Left colon (tissue), 2 donors: Measurements from ENCODE around the gene ATXN3. TPM values are rescaled to one million over a fixed set of nuclear protein-coding genes. Genes with fewer than 3 reads are reported as not detected.
"Not testable (repeated sequence)": the region's sequence is repeated elsewhere in the genome, so short reads cannot be mapped to it uniquely, and the experiment has no call there.

Experiments used
- ATAC-seq: fragments of 200-7000 bp; cut with Tn5 transposase; one replicate; pipeline ENCODE4 v1.9.1; 2020; ENCODE audit warnings: mild to moderate bottlenecking, moderate library complexity
- DNase-seq, 2 donors: peaks; one replicate each; pipeline ENCODE4 v3.0.0-alpha.2; 2020
- intact Hi-C, 2 donors: fragments of 100-400 bp; cut with DNase I in 1 of 2; cut with micrococcal nuclease in 1 of 2; formaldehyde crosslinking; loops; one replicate each; pipeline versions ENCODE4 v1.11.2 to v1.14.0; 2022; cut with DNase I, micrococcal nuclease
- total RNA-seq, 2 donors: library from RNA; stranded (reverse); fragmentation: NEBNext Ultra II Directional; extraction: Animal tissue kit (Norgen Biotek cat#: 25700); gene quantifications; one replicate each; pipeline ENCODE4 v1.2.1, GENCODE V29; 2021
- donor health status: DM: no; HTN: no; CAD: no.
- donor health status: DM: yes; HTN: yes; CAD: no.

ATXN3 gene
- total RNA-seq, 2 donors from 2014 or later = 21.8 to 28.0 TPM

DNA sequence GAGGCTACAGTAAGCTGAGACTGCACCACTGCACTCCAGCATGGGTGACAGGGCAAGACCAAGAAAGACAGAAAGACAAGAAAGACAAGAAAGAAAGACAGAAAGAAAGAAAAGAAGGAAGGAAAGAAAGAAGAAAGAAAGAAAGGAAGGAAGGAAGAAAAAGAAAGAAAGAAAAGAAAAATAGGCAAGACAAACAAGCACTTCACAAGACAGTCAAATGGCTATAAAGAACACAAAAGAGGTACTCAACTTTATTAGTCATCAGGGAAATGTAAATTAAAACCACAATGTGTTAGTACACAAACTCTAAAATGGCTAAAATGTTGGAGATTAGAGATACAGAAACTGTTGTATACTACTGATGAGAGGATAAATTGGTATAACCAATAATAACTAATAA lies 6.6 kb downstream of the ATXN3 start:
- ATAC-seq (no peak), DNase-seq (no peak)
- intact Hi-C loops = no loop called here

DNA sequence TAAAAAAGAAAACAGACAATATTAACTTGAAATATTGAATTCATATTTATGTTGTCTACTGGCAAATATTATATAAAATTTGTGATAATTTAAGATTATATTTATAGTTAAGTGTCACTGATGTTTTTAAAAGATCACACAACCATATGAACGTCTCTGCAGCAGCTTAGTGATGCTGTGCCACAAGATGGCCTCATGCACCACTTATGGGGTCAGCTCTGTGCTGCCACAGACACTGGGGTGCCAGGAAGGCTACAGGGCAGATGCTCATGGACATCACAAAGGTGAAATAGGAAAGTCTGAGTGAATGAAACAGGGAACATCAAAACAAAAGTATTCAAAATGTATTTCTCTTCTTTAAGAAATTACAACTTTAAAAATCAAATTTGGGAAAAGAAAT lies 13.1 kb downstream of the ATXN3 start:
- ATAC-seq (no peak), DNase-seq (no peak)
- intact Hi-C loops = no loop called here

DNA sequence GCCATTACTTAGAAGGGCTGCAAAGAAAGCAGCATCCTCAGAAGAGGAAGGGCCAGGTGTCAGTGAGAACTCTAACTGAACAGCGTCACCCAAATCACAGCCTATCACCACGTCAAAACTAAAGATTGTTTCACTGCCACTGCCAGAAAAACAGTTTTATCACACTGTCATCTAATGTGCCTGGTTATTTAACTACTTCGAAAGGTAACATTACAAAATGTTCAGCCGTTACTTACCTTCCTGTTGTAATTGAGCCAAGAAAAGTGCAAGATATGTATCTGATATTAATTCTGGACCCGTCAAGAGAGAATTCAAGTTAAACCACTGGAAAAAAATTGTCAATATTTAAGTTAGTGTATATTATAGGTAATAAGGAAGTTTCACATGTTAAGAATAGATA lies 17.9 kb downstream of the ATXN3 start:
- intact Hi-C loops = no loop called here
- DNase-seq (no peak), ATAC-seq (no peak)

DNA sequence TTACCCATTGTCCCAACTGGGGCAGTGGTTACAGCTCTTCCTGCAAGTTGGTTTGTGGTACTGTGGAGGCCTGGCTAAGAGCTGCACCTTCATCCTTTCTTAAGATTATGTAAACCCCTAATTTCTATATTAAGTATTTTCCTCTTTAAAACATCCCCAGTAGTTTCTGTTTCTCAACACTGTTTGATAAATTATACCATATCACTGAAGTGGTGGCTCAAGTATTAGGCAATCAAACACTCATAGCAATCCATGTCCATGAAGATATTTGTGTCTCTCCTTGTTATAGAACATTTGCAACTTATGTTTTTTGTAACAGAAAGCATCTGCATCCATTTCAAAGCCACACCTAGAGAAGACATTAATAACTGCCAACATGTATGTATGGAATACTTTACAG lies 31.8 kb downstream of the ATXN3 start:
- DNase-seq = no peak
- intact Hi-C loops = no loop called here

DNA sequence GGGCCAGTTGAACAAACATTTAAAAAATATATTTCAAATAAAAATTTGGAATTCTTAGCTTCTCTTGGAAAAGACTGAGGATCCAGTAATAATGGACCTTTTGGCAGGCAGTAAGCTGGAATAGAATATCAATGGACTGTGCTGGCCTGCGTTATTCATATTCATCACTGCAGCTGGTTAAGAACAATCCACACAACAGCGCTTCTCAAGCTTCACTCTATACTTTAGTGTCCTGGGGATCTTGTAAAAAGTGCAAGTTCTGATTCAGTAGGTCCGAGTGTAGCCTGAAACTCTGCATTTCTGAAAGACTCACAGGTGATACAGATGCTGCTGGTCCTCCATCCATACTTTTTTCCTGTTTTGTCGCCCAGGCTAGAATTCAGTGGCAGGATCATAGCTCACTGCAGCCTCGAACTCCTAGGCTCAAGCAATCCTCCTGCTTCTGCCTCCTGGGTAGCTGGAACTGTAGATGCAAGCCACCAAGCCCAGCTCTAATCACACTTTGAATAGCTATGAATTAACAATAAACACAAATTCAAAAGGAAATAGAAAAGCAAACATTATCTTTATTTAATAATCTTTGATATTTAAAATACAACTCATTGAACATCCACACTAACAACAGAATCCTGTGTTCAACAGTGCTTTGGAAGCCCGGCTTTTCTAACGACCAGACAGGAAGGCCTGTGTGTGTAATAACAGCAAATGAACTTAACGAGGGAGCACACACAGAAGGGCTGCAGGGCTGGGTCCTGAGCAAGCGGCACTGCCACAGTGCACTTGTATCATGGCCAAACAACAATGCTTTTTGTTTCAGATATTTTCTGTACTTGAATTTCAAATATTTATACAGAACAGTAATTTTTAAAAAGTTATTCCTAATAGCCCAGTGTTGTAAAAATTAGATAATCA lies 48.1 kb downstream of the ATXN3 start:
- DNase-seq (no peak), ATAC-seq (no peak)
- intact Hi-C loops = no loop called here

More for the DNA sequence above, 31.8 kb downstream of the ATXN3 start:
- no peak for ATAC-seq

DNA sequence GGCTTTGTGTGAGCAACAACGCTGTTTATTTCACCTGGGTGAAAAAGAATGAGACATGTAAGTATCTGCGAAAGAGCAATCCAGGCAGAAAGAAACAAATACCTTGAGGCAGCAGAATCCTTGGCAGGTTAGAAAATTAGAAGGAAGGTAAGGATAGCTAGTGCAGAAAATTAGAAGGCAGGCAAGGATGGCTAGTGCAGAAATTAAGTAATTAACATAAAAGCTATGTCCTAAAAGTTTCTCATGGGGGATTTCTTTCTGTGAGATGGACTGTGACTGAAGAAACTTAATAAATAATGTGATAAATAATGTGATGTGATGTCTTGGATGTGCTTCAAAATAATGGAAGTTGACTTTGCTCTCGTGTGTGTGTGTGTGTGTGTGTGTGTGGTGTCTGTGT lies 56.6 kb downstream of the ATXN3 start:
- intact Hi-C loops = no loop called here
- no peak for ATAC-seq
- DNase-seq = no peak

DNA sequence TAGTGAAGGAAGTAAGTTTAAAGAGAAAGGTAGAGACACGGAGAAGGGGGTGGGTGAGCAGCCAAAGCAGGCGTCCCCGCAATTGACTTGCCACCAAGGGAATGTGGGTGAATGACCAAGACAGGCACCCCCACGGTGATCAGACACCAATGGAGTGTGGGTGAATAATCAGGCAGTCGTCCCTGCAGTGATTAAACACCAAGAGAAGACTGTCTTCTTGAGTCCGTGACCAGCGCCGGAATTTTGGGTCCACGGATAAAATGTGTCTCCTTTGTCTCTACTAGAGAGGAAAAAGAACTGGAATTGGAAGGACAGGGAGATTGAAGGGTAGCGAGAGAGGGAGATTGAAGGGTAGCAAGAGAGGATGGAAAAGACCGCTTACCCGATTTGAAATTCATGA lies 57.2 kb downstream of the ATXN3 start:
- DNase-seq, ATAC-seq, intact Hi-C loops: not testable (repeated sequence)

DNA sequence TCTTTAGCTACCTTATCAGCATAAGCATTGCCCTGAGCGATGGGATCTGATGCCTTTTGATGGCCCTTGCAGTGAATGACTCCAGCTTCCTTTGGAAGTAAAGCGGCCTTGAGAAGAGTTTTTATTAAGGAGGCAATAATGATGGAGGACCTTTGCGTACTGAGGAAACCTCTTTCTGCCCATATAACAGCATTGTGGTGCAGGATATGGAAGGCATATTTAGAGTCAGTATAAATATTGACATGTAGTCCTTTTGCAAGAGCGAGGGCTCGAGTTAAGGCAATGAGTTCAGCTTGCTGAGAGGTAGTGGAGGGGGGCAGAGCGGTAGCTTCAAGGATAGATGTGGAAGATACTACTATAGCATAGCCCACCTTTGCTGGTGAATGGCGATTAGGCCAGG lies 60.5 kb downstream of the ATXN3 start:
- ATAC-seq, DNase-seq, intact Hi-C loops: not testable (repeated sequence)

DNA sequence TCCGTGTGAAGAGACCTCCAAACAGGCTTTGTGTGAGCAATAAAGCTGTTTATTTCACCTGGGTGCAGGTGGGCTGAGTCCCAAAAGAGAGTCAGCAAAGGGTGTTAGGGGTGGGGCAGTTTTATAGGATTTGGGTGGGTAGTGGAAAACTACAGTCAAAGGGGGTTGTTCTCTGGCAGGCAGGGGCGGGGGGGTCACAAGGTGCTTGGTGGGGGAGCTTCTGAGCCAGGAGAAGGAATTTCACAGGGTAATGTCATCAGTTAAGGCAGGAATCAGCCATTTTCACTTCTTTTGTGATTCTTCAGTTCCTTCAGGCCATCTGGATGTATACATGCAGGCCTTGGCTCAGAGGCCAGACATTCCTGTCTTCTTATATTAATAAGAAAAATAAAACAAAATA lies 64.6 kb downstream of the ATXN3 start:
- intact Hi-C loops, DNase-seq, ATAC-seq: not testable (repeated sequence)

DNA sequence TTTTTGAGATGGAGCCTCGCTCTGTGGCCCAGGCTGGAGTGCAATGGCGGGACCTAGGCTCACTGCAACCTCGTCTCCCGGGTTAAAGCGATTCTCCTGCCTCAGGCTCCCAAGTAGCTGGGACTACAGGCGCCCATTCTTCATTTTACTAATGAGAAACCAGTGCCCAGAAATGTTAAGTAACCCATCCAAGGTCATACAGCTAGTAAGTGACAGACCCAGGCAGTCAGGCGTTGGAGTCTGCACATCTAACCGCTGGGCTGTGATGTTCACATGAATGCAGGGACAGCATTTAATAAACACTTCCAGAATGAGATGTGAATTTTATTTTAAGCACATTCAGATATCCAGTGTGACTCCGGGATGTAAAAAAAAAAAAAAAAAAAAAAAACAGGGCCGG lies 65.2 kb downstream of the ATXN3 start:
- intact Hi-C loops = no loop called here
- no peak for DNase-seq
- ATAC-seq = no peak

DNA sequence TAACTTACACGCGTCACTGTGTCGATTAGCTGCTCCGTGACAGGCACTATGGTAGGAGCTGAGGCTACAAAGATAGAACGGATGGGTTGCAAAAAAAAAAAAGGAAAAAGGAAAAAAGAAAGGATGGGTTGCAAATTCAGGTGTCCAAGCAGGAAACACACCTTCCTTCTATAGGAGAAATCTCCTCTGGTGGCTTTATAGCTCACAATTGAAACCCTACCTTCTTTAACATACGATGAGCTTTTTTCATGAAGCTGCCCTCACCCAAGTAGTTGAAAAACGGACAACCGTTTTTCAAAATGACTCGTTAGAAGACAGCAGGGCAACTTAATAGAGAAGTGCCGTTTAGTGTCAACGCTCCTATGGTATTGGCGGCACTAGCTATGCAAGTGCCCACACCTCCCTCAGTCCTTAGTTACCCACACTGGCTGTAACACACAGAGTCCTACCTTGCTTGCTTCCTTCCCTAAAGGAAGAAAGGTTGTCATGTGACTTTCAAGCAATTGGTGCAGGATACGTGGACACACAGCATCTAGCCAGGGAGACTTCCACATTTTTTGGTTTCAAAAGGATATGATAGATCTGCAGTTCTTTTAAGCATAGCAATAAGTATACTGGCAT lies 65.8 kb downstream of the ATXN3 start:
- DNase-seq (peak; percentile 29 to 31), ATAC-seq (peak; percentile 66)
- intact Hi-C loops = no loop called here

DNA sequence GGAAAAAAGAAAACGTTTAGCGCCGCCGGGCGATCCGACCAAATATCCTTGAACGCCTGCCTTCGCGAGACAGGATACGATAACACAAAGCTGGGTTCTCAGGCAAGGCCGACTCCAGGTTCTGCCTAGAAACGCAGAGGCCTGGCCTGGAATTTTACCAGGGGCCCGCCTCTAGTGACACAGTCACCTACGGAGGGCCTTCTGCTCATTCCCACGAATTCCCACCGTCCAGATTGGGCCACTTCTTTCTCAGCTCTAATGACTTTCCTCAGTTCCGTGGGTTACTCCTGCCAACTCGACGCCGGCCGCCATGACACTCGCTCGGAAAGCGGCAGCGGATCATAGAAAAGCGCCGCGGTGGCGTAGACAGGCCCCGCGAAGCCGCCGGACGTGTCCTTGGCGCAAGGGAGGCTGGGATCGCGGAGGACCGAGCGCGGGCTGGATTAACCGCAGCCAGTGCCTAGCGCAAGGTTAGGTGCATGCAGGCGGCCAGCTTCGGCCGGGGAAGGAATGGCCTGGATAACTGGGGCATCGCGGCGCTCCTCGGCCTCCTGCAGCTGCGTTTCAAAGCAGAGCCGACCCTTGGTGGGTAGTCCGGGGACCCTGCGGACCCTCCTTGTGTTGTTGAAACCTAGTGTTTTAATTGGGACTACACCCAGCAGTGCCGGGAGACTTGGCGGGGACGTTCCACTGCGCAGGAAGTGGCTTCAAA lies 66.5 kb downstream of the ATXN3 start, which contains the start of gene TRIP11:
TSS of gene TRIP11 (minus strand) at position 341 of the 712 bp plus-strand sequence. CDS start 374 bp downstream, outside the sequence.
- ATAC-seq (peak; percentile 95), DNase-seq (peak; percentile 93 to 96)
- intact Hi-C loops = no loop called here

DNA sequence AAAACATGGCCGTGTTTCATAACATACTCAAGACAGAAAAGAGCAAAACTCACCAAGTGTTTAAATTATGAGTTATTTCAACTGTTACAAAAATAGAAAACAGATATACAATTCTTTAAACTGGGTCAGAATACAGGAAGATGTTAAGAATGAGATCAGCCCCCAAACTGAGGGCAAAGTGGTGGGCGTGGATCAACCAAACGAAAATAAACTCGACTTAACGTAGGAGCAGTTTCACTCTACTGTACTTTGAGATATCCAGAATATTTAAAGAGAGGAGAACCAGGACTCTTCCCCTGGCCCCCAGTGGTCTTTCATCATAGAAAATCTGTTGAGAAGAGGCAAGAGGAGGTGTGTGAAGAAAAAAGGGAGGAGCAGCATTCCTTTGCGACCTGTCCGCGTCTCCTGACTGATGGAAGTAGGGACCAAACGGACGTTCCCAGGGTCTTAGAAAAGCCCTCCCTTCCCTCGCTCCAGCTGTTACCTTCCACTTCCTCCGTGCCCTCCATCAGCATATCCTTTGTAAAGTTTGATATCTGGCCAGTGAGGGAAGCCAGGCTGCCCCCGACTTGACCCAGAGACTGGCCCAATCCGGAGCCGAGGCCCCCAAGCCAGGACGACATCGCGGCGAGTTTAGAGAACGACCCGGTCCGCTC lies 67.2 kb downstream of the ATXN3 start:
- ATAC-seq = peak; percentile 38
- intact Hi-C loops = no loop called here
- peak in 1 of 2 donors; percentile 46 for DNase-seq

DNA sequence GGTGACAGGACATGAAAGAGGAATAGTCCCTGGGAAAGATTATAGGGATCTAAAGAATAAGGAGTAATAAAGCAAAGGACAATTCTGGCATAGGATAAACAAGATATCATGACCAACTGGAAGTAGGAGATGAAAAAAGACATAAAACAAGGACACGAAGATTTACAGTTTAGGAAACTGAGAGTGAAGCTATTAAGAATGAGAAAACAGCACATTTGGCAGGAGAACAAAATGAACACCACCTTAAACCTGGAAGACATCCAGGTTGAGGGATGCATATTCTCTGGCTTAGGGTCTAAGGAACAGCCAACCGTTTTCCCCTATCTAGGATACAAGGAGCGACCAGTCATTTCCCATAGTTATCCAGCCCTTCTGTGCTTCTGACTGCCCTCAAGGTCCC lies 68.4 kb downstream of the ATXN3 start:
- ATAC-seq (no peak), DNase-seq (no peak)
- intact Hi-C loops = no loop called here

DNA sequence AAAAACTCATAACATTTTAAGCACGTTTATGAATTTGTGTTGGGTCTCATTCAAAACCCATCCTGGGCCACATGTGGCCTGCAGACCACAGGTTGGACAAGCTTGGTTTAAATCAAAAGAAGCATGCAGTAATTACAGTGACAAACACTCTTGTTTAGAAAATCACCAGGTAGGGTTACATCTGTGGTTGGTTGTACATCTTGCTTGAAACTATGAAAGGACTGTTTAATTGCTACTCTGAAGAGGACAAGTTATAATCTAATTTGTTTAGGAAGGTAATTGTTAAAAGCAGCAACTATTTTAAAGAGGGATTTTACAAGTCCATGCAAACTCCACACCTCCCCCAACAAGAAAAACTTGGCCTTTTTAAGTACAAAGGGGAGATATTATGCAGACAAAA lies 70.5 kb downstream of the ATXN3 start:
- intact Hi-C loops = no loop called here
- DNase-seq (no peak), ATAC-seq (no peak)

DNA sequence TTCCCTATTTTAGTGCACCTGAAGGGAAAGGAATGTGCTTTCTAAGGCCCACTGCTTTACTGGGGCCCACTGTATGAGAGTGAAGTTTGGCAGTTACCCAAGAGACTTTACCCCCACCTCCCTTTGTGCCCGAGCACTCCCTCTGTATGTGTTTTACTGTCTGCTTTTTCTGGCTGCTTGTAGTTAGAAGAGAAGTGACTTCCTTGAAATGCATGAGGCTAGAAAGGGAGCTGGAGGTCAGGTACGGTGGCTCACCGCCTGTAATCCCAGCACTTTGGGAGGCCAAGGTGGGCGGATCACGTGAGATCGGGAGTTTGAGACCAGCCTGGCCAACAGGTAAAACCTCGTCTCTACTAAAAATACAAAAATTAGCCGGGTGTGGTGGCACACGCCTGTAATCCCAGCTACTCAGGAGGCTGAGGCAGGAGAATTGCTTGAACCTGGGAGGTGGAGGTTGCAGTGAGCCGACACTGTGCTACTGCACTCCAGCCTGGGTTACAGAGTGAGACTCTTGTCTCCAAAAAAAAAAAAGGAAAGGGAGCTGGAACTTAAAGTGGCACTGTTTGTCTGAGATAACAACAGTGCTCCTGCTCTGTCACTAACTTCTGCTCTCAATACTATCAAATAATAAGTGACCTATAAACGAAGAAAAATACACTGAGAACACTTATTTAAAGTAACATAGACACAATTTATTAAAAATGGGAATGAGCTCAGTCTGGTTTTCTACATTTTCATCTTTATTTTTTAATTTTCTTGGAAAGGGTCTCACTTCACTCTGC lies 72.3 kb downstream of the ATXN3 start:
- intact Hi-C loops = no loop called here
- ATAC-seq (peak; percentile 67), DNase-seq (no peak)

DNA sequence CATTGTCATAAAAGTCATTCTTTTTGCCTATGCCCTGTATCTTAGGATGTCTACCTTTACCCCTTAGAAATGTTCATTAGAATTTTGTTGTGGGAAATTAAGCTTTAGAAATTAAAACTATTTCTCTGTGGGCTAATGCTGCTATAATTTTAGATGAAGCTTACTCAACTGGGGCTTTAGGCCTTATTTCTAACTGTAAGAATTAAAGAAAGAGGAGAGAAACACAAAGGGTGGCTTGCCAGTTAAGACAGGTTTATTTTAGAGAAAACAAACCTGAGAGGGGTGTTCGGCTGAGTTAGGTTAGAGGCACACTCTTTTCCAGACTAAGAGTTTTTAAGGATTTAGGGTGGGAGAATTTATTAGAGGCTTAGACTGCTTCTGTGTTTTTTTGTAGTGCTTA lies 72.9 kb downstream of the ATXN3 start:
- intact Hi-C loops = no loop called here
- no peak for DNase-seq
- no peak for ATAC-seq

DNA sequence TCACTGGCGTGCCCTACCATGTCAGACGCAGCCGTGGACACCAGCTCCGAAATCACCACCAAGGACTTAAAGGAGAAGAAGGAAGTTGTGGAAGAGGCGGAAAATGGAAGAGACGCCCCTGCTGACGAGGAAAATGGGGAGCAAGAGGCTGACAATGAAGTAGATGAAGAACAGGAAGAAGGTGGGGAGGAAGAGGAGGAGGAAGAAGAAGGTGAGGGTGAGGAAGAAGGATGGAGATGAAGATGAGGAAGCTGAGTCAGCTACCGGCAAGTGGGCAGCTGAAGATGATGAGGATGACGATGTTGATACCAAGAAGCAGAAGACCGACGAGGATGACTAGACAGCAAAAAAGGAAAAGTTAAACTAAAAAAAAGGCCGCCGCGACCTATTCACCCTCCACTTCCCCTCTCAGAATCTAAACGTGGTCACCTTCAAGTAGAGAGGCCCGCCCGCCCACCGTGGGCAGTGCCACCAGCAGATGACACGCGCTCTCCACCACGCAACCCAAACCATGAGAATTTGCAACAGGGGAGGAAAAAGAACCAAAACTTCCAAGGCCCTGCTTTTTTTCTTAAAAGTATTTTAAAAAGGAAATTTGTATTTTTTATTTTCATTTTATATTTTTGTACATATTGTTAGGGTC lies 79.7 kb downstream of the ATXN3 start:
- intact Hi-C loops = no loop called here
- DNase-seq (no peak), ATAC-seq (no peak)
